Measurements from ENCODE around the gene MALT1.

GRCh38 chr18:58699551-58699950, 28.3 kb downstream of the MALT1 start:
- no peak for TF ChIP-seq CTCF (IDR thresholded peaks at IDR 0.05)
- no peak for TF ChIP-seq POLR2AphosphoS5 (IDR thresholded peaks at IDR 0.05)
- no peak for TF ChIP-seq POLR2A (IDR thresholded peaks at IDR 0.05)
